ENCODE data around the gene PIGS.

Gene PIGS

GRCh38 chr17:28549236-28550132, 21.8 kb downstream of the PIGS start:
- no peak for DNase-seq

GRCh38 chr17:28548417-28549130, 22.8 kb downstream of the PIGS start:
- no peak for DNase-seq

- peak; percentile 46 for DNase-seq
Observed at GRCh38 chr17:28547623-28548416, 23.5 kb downstream of the PIGS start.

DNA sequence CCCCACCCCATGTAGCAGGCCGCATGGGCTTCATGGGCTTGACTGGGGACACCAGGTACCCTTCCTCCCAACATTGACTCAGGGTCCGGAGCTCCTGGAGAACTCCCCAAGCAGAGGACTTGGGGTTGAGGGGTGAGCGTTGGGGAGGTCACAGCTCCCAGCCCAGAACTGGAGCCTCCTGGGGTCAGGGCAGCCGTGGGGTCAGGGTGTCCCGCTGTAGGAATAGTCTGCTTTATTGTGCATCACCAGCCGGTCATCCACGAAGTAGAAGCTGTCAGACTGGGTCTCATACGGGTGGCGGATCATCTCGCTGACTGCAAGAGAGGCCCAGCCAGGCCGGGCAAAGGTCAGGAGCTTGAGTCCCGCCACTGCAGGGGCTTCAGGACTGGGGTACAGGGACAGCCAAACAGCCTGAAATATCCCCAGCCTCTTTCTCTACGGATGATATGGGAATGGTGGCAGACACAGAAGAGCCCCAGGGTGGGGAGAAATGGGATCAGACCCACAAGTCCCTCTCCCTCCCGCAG, 24.2 kb downstream of the PIGS start:
- DNase-seq, result no peak

DNA sequence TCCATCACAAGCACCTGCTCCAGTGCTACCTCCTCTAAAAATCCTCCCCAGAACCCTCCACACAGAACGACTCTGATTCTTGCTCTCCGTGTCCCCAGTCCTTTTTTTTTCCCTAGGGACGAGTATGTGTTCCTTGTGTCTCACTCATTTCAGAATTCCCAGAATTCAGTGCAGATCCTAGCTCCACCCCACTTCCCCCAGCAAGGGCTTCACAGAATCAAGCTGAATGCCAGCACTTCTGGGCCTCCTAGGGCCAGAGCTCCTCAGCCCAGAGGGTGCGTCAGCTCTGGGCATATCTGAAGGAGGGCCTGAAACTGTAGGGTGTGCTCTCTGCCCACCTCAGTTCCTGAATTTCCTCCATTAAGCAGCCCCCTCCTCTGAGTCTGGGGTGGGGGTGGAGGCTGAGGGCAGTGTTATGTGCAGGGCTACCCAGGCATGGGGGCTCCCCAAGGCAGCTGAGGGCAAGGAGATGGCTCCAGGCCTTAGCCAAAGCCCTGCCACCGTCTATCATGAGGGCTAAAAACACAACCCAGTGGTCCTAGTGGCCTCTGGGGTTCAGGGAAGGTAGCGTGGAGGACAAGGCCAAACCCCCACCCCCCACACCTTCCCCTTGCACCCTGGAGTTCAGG, 25.4 kb downstream of the PIGS start:
- DNase-seq, result no peak

- DNase-seq, result no peak
Observed at GRCh38 chr17:28545141-28545503, 26.2 kb downstream of the PIGS start.

DNA sequence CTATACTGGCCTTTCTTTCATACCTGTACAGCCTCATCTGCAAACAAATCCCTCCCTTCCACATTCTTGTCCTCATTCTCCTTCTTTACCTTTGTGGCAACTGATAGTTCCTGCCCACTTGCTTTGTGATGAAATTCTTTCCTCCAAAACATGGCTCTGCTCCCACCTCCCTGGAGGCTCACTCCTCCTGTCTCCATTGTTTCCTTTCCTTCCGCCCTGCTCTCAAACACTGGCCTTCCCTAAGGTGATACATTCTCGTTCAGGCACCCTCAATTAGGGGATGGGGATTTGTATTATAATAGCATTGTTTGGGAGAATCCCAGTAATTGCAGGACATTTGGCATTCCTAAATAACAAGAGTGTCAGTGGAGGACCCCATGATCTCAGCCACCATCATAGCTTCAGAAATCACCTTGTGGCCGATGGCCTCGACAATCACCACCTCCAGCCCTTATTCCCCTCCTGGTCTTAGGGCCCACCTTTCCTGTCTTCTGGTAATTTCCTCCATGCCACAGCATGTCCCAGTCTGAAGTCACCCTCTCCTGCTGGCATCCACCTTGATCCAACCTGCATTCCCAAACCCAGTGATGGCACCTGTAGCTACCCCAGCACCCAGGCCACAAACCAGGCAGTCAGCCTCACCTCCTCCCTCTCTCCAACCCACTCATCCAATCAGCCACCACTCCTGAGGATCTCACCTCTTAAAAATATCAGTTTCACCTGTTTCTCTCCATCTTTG, 26.8 kb downstream of the PIGS start:
- no peak for DNase-seq

DNA sequence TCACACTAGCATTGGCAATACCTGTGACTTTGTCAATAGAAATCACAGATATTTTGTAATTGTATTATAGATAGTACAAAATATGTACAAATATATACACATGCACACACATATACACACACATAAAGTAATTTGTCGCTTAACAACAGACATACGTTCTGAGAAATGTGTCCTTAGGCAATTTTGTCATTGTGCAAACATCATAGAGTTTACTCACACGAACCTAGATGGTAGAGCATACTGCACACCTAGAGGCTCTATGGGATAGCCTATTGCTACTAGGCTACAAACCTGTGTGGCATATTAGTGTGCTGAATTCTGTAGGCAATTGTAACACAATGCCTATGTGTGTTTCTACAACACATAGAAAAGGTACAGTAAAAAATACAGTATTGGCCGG, 29.9 kb downstream of the PIGS start:
- DNase-seq, result no peak

GRCh38 chr17:28540231-28540630, 31.1 kb downstream of the PIGS start:
- DNase-seq, result no peak

DNA sequence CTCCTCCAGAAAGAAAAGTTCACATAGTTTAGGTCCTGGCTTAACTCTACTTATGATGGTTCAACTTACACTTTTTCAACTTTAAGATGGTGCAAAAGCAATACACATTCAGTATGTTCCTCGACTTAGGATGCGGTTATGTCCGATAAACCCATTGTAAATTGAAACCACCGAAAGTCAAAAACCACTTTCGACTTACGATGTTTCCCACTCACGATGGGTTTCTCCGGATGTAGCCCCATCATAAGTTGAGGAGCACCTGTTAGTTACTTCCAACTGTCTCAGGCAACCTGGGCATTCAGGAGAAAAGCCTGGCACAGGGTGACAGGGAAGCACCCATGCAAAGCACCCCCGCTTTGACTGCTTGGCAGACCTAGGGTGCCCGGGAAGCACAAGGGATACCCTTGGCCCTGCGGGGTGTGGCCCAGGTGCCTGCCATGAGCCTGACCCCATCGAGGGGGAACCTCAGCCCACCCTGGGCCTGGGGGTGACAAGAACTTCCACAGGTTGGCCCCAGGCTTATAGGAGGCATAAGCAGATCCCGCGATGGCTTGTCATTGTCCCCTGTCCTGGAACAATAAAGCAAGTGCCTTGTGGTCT, 32.9 kb downstream of the PIGS start:
- DNase-seq, result no peak

GRCh38 chr17:28537219-28537610, 34.1 kb downstream of the PIGS start:
- DNase-seq, result no peak

DNA sequence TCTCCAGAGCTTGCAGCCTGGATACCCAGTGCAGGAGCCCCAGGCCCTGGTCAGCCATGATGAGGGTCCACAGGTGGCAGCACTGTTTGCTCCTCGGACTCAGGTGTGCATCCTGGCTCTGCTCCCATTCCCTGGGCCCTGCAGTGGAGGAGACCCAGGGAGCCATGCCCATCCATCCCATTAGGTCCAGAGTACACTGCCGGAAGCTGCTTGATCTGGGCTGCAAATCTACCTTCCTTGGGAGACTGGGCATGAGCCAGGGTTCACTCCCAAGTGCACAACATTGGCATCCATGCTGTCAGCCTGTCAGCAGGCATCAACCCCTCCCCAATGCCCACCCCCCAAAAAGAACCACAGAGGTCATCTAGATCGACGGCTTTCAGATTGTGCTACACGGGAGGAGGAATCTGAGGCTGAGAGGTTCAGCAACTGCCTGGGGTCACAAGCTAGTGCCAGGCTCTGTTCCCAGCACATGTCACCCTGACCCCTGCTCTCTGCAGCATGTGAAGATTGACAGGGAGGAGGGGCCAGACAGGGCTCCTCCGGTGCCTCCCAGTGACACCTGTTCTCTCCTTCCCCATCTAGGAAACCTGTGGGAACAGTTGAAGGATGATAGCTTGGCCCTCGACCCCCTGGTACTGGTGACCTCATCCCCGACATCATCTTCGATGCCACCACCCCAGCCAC, 34.6 kb downstream of the PIGS start:
- DNase-seq, result no peak

GRCh38 chr17:28534740-28535375, 36.5 kb downstream of the PIGS start:
- DNase-seq, result no peak

DNA sequence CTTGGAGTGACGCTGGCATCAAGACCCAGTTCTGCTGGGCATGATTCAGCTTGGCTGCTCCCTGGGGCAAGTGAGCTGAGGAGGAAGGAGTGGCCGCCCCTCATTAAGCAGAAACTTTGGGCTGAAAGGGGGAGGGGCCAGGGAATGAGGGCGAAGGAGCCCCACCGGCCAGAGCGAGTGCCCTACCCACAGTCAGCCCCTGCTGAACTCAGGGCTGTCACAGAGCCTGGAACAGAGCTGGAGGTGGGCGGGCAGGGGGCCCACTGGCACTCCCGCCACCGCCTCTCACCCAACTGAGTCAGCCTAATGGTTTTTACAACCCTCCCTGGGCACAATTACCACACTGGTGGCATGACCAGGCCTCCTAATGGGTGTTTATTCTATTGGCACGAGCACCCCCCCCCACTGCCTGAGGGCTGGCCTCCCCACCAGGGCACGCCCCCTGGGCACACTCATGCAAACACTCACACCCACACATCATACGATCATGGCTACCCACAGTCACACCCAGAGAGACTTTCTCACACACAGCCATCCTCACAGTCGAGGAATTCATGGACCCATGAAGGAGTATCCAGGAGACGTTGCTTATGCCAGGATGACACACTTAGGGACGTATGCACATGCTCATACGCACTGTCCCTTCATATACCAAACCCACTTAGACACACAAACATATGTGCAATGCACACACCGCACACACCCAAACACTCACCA, 38.1 kb downstream of the PIGS start:
- DNase-seq, result no peak

- DNase-seq, result no peak
Observed at GRCh38 chr17:28532050-28532960, 39.0 kb downstream of the PIGS start.

- no peak for DNase-seq
Observed at GRCh38 chr17:28530926-28531325, 40.4 kb downstream of the PIGS start.

DNA sequence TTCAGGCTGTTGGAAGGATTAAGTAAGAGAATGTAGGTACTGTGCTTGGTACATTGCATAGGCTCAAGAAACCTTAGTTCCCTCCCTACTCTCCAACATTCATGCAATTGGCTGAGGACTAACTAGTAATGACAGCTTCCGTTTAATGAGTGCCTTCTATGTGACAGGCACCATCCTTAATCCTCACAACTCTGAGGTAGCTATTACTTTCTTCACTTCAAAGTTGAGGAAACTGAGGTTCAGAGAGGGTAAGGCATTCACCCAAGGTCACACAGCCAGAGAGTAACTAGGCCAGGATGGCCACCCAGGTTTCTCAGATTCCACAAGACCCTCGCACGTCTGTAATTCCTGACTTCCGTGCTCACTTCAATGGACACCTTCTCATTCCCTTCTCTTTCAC, 41.1 kb downstream of the PIGS start:
- DNase-seq, result no peak

DNA sequence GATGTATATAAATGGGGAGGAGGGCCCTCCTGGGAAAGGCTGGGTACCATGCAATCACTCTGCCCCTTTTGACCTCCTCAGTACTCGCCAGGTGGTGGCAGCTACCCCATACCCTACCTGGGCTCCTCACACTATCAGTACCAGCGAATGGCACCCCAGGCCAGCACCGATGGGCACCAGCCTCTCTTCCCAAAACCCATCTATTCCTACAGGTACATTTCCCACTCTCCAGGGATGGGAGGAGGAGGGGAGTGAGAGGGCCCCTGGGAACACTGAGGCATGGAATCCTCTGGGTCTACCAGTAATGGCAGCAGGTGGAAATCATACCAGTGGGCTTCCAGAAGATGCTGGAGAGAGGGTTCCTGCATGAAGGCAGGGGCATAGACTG, 42.3 kb downstream of the PIGS start:
- no peak for DNase-seq
